Tongue (tissue), 2 donors: ENCODE measurements around the gene ITIH2. TPM values are rescaled to one million over a fixed set of nuclear protein-coding genes. Genes with fewer than 3 reads are reported as not detected.
"Not testable (repeated sequence)": the region's sequence is repeated elsewhere in the genome, so short reads cannot be mapped to it uniquely, and the experiment has no call there.

ENCODE experiments used
- DNase-seq: peaks from one replicate; pipeline ENCODE4 v3.0.0-alpha.2; 2015
- total RNA-seq: library from RNA; depleted of rRNA; stranded (reverse); fragments of >200 nt; gene quantifications from one replicate; pipeline ENCODE4 v1.2.3, GENCODE V29; 2014

ITIH2 gene
- total RNA-seq, 1 donor from 2014 or later = not detected

DNA sequence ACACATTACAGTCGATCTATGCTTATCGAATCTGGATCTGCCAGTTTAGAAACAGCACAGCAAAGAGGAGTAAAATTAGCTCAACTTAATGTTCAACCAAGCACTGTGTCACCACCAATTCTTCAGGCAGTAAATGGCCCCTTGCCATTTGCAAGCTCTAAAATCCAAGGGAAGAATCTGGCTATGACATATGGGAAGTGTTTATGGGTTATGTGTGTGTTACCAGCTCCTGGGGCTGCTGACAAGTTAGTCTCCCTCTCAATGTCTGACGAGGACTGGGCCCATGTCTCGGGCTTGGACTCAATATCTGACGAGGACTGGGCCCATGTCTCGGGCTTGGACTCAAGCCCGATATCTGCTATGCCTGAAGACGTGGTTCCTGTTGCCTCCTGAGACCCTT lies 5.7 kb upstream of the ITIH2 start:
- DNase-seq = no peak

DNA sequence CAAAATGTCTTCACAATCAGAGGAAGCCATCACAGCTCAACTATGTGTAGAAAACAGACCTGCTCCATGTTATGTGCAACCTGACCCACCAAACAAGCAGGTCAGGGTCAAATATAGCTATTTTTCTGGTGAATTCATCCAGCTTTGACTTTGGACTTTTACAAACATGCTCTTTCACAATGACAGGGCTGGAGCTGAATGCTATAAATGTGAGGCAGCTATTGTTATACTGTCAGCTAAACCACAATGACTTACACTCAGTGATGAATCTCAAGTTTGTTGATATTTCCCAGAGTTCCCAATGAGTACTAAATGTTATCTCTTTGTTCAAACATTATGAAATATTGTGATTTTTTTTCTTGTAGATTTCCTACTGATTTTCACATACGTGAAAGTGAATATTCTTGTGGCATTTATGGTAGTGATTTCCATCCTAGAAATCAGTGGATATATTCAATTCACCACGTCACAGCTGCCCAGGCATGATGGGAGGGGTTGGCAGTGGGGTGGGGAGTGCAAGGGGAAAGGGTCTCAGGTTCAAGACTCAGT lies 2.5 kb upstream of the ITIH2 start:
- DNase-seq = no peak

DNA sequence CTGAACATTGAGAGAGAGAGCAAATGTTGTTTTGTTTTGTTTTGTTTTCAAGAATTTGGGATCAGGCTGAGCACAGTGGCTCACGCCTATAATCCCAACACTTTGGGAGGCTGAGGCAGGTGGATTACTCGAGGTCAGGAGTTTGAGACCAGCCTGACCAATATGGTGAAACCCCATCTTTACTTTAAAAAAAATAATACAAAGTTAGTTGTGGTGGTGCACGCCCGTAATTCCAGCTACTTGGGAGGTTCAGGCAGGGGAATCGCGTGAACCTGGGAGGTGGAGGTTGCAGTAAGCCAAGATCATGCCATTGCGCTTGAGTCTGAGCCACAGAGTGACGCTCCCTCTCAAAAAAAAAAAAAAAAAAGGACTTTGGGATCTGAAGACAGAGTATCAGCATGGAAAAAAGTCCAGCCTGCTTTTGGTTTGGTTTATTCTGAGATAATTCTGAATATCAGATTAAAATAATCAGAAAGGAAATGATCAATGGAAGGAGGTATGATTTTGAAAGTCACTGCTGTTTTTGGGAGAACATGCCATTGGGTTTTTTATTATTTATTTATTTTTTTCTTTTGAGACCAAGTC lies 1.9 kb upstream of the ITIH2 start:
- DNase-seq = no peak

DNA sequence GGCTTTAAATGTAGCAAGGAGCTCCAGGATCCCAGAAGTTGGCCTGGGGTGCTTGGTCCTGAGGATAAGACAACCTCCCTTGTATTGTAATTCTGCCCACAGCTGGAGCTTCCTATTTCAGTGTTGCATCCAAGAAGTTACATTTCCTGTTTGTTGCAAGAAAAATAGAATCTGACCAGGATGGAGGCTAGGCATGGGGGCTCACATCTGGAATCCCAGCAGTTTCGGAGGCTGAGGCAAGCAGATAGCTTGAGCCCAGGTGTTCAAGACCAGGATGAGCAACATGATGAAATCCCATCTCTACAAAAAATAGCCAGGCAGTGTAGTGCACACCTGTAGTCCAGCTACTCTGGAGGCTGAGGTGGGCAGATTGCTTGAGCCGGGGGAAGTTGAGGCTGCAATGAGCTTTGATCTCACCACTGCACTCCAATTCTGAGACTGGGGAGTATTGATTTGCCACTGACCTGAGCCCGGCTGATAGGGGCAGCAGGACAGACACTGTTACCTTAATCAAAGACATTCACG lies 766 bp upstream of the ITIH2 start:
- DNase-seq = no peak

DNA sequence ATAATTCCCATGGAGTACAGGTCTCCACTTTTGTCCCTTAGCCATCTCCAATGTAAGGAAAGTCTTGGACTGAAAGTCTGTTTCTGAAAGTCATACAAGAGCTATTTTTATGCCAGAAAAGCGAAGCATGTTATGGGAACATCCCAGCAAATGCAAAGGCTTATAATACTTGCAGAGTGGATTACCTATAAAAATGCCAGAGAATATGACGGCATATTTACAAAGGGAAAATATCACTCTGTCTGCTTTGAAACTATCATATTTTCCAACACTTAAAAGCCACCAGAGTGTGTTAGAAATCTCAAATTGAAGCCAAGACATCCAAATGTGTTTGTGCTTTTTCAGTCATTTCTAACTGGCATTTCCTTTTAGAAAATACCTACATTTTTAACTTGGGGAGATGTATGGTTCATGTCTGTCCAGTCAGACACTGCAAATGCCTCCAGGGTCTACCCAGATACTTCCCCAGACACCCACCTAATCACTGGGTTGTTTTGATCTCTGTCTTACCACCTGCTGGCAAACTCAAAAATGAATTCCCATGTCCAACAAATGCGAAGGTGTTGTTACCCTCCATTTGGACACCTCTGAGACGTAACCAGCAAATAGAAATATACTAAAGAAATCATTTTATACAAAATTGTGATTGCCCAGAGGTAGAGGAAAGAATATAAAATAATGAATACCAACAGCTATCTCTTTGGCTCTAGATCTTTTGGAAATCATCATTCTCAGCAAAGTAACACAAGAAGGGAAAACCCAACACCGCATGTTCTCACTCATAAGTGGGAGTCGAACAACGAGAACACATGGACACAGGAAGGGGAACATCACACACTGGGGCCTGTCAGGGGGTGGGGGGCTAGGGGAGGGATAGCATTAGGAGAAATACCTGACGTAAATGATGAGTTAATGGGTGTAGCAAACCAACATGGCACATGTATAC lies 1.2 kb downstream of the ITIH2 start:
- DNase-seq = no peak

DNA sequence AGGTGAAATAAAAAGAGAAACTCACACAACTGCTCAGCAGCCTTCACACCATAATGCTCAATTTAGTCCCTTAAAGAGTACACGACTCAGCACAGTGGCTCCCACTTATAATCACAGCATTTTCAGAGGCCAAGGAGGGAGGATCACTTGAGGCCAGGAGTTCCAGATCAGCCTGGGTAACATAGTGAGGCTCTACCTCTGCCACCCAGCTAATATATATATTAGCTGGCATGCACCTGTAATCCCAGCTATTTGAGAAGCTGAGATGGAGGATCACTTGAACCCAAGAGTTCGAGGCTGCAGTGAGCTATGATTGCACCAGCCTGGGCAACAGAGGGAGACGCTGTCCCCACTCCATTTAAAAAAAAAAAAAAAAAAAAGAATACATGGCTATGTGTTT lies 2.2 kb downstream of the ITIH2 start:
- DNase-seq = no peak

DNA sequence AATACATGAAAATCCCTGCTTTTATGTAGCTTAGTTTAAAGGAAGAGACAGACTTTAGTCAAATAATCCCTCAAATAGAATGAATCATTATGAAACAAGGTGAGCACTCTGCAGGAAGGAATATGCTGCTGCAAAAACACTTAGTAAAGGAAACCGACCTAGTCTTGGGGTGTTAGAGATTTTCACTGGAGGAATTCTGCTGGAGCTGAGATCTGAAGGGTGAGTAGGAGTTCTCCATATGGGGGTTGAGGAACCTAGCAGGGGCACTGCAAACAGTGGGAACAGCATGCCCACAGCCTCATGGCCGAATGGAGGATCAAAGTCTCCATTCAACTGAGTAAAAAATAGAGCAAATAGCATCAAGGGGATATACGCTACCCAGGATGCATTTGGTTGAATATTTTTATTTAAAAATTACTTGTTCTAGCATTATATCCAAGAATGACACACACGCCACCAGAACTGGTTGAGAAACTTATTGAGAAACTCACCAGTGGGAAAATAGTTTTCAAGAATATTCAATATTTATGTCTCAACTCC lies 3.5 kb downstream of the ITIH2 start:
- no peak for DNase-seq

DNA sequence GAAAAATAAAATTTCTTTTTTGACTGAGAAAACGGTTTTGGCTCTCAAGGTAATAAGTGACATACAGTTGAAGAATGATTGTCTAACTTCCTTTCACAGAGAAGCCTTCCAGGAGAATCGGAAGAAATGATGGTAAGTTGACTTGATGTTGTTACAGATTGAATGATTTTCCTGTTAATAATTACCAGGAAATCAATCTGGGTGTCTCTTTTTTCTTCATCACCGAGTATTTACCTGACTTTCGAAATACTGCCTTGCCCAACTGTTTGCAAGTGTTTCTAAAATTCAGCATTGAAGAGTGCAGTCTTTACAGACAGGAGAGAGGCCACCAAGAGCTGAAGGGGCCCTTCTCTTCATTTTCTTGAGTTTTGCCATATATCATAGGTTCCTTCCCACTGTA lies 4.0 kb downstream of the ITIH2 start:
- no peak for DNase-seq

DNA sequence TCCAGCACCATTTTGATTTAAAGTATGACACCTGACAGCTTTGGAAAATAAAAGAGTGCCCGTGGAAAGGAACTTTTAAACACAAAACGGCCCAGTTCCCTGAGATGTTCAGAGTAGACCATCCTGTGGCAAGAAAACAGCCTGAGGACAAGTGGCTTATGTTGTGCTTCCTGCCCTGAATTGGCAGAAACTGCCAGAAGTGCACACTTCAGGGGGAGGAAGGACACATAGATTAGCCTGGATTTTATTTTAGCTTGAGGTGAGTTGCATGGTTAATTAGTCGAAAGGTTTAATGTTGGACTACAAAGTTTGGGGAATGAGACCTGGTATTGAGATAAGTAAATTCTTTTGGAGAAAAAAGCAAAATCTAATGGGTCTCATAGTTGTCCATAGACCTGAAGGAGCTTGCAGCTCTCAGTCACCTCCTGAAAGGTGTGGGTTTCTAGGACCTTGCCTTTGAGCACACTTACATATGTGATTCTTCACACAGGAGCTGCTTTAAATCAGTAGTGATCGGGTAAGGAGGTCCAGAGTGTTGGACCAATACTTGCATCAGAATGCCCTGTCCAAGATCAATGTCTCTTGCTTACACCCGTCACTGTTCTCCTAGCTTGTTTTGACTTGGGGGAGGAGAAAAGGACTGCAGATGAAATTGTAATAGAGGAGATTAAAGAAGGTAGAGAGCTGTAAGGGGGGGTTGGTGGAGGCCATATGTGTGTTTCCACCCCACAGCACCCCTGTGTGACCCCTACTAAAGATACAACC lies 4.9 kb downstream of the ITIH2 start:
- no peak for DNase-seq

DNA sequence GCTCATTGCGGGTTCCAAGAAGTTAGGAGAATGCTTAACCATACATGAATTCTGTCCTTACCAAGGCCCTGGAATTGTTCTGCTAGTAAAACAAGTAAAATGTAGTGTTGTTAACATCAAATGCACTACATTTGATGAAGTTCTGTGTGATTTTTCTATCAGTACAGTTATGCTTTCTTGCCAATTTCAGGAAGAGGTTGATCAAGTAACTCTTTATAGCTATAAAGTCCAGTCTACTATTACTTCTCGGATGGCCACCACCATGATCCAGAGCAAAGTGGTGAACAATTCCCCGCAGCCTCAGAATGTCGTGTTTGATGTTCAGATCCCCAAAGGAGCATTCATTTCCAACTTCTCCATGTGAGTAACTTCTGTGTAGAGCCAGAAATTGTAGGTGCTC lies 5.7 kb downstream of the ITIH2 start:
- DNase-seq = no peak

DNA sequence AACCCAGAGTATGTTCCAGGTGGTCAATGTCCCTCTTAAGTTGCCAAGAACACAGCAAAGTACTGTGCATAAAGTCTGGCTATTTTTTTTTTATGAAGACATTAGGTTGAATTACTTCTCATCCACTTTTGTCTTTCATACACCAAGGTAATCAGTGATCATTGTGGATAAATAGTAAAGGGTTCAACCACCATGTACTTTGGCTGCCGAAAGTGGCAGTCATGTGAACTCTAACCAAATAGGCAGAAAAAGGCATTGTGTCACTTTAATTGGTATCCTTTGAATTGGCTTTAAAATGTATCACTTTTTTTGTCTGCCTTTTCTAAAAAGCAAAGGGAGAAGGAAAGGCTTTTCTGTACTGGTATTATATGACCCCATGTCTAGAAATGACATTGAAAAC lies 7.3 kb downstream of the ITIH2 start:
- no peak for DNase-seq

DNA sequence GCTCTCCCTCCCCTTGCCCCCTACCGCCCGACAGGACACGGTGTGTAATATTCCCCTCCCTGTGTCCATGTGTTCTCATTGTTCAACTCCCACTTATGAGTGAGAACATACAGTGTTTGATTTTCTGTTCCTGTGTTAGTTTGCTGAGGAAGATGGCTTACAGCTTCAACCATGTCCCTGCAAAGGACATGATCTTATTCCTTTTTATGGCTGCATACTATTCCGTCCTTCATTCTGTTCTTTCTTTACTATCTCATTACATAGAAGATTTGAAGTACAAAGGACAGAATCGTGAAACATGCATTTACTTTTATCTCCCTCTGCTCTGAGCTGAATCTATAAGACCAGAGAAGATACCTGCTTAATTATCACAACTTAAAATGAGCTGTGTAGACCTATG lies 8.0 kb downstream of the ITIH2 start:
- not testable (repeated sequence) for DNase-seq

DNA sequence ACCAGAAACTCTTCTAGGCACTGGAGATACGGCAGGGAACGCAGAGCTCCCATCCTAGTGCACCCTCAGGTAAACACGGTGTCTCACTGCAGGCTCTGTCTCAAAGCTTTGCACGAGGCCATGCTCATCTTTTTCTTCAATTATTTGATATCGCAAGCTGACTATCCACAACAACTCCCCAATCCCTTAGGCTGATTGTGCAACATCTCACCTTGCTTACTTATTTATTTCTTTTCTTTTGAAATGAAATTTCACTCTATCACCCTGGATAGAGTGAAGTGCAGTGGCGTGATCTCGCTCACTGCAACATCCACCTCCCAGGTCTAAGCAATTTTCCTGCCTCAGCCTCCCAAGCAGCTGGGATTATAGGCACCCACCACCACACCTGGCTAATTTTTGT lies 12.4 kb downstream of the ITIH2 start:
- DNase-seq = no peak

DNA sequence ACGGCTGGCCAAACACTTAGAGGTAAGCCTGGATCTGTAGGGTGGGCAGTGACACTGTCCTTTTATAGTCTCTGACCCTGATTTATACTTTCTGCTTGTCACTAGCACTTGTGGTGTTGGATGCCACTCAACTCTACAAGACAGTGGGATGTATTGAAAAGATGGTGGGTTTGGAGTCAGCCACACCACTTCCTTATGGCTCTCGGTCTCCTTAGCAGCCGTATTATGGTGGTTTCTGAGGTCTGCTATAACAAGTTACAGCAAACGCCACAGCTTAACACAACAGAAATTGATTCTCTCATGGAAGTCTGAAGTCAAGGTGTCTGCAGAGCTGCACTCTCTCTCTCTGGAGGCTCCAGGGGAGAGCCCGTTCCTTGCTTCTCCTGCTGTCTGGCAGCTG lies 14.7 kb downstream of the ITIH2 start:
- no peak for DNase-seq

DNA sequence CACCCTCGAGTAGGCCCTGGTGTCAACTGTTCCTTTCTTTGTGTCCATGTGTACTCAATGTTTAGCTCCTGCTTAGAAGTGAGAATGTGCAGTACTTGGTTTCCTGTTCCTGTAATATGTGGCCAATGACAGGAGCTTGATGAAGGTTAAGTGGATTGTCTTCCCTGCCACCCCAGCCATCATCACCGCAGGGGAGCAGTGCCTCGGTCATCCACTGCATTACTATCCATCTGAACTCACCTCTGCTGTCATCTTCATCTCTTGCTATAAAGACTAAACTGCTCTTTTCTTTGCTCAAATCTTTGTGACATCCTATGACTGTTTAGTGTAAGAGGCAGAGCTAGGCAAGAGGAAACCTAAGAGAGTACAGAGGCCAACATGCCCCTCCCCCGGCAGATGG lies 15.6 kb downstream of the ITIH2 start:
- no peak for DNase-seq

DNA sequence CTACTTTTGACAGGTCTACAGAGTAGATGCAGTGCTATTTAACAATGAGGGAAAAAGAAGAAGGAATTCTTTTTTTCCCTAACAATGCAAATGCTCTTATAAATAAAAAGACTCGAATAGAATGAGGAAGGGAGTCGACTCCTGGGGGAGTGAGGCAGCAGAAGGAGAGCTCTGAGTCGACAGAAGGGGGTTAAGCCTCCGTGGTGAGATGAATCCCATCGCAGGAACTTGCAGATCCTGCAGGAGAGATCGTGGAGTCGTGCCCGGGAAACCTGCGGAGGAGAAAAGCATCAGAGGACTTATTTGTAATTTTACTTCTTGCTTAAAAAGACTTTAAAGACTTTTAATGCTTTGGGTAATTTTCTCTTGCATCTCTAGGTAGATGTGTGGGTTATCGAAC lies 17.4 kb downstream of the ITIH2 start:
- no peak for DNase-seq

DNA sequence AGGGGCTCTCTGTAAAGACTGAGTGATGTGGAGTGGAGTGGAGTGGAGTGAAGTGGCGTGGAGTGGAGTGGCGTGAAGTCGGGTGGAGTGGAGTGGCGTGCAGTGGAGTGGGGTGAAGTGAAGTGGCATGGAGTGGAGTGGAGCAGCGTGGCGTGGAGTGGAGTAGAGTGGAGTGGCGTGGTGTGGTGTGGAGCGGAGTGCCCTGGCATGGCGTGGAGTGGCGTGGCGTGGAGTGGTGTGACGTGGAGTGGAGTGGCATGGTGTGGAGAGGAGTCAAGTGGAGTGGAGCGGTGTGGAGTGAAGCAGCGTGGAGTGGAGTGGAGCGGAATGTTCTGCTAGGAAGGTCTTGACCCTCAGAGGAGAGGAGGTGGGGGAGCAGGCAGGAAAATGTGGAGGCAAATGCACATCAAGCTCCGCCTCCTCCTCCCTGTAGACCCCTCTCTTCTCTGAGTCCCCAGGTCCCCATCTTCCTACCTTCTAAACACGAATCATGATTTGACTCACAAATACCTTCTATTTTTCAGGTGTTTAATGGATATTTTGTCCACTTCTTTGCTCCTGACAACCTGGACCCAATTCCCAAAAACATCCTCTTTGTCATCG lies 19.9 kb downstream of the ITIH2 start:
- no peak for DNase-seq

DNA sequence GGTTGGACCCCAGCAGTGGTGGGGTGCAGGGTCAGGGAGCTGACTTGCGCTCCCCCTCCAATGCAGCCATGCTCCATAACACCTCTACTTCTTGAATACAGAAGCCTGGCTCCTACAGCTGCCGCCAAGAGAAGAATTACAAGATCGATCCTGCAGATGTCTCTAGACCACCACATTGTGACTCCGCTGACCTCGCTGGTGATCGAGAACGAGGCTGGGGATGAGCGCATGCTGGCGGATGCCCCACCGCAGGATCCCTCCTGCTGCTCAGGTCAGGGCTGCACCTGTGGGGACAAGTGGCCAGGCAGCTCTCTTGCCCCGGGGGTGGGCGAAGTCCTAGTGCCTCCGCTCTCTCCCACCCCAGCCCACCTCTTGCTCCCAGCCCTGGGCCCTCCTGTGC lies 31.7 kb downstream of the ITIH2 start:
- DNase-seq = no peak

DNA sequence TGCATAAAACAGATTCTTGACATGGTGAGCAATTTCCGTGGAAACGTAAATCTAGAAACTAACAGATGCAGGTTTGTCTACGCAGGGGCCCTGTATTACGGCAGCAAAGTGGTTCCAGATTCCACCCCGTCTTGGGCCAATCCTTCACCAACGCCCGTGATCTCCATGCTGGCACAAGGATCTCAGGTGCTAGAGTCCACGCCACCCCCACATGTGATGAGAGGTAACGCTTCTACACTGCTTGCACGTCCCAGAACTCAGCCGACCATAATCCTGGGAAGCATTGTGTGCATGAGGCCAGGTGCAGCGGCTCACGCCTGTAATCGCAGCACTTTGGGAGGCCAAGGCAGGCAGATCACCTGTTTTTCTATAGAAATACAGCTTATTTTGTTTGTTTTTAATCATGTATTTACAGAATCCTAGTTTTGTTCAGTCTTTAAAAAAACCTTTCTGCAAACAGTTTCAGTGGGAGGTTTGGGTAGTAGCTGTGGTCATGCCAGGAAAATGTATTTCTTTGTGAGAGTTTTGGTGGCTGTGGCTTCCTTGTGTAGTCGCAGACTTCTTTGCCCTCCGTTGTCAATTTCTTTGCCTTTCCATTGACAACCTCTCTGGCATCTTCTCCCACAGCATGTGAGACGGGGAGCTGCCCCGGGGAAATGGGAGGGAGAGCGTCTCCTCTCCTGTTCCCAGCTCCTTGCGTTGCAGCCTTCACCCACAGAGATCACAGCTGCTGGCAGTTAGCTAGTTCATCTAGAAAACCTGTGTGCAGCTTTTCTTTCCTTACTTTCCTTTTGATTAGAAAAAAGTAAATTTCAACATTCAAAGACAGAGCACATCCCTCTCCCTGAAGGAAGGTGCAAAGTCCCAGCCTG lies 35.7 kb downstream of the ITIH2 start:
- no peak for DNase-seq

DNA sequence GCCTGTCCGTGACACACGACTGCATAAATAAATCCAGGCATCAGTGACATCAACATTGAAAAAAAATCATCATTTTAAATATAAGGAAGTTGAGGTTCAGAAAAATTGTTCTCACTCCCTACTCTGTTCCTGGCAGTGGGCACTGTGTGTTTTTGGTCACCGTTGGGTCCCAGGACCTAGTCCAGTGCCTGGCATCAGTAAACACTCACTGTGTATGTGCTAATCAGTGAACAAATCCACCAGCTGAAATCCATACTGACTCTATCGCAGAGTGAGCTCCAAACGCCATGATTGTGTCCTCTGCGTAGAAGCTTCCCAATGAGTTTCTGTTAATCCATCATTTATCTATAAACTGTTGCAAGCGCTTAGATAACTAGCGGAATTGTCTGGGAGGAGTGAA lies 41.2 kb downstream of the ITIH2 start:
- DNase-seq = no peak

DNA sequence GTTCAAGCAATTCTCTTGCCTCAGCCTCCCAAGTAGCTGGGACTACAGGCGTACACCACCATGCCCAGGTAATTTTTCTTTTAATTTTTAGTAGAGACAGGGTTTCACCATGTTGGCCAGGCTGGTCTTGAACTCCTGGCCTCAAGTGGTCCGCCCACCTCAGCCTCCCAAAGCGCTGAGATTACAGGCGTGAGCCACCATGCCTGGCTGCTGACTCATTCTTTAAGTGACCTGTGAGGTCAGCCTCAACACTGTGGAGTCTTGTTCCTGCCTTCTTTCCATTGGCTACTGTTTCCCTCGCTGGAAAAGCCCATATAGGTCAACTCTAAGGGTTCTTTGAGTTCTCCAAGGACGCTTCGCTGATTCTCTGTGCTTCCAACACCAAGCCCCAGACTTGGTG lies 45.5 kb downstream of the ITIH2 start:
- not testable (repeated sequence) for DNase-seq
